HEK293T (cell line): ENCODE measurements around the gene NLGN2.

Experiments used
- CTCF ChIA-PET: fragments of 350-600 bp; formaldehyde crosslinking; extraction: SDS; loops from one replicate; lab custom pipeline; 2021; ENCODE audit warnings: antibody characterized with exemption, inconsistent platforms; lab: Yijun Ruan, JAX
- POLR2A ChIA-PET: fragments of 350-600 bp; formaldehyde crosslinking; extraction: SDS; loops from one replicate; lab custom pipeline; 2020; ENCODE audit warnings: antibody characterized with exemption, inconsistent platforms; lab: Yijun Ruan, JAX
- DNase-seq: peaks from one replicate; pipeline ENCODE4 v3.0.0; 2012; ENCODE audit warnings: mixed read lengths; ENCODE audit errors: extremely low spot score
- ARNT ChIP-seq: fragments of 450-650 bp; IDR thresholded peaks from 2 replicates; pipeline ENCODE4 v1.6.1; 2017; ENCODE audit warnings: mild to moderate bottlenecking
- BHLHE40 ChIP-seq: fragments of 450-650 bp; IDR thresholded peaks from 2 replicates; pipeline ENCODE4 v1.6.1; 2016; ENCODE audit warnings: mild to moderate bottlenecking, moderate library complexity, borderline replicate concordance
- CTBP1 ChIP-seq: fragments of 450-650 bp; IDR thresholded peaks from 2 replicates; pipeline ENCODE4 v1.6.1; 2016; ENCODE audit warnings: borderline replicate concordance
- ELF4 ChIP-seq: fragments of 450-650 bp; IDR thresholded peaks from 2 replicates; pipeline ENCODE4 v1.6.1; 2017; ENCODE audit warnings: antibody characterized with exemption
- FOXA1 ChIP-seq: fragments of 450-650 bp; IDR thresholded peaks from 2 replicates; pipeline ENCODE4 v1.6.1; 2016; ENCODE audit warnings: mild to moderate bottlenecking
- FOXK2 ChIP-seq: fragments of 450-650 bp; IDR thresholded peaks from 2 replicates; pipeline ENCODE4 v1.6.1; 2016; ENCODE audit warnings: mild to moderate bottlenecking
- FOXM1 ChIP-seq: fragments of 450-650 bp; IDR thresholded peaks from 2 replicates; pipeline ENCODE4 v1.6.1; 2017; ENCODE audit warnings: mild to moderate bottlenecking, borderline replicate concordance
- HDGF ChIP-seq: fragments of 450-650 bp; IDR thresholded peaks from 2 replicates; pipeline ENCODE4 v1.6.1; 2017; ENCODE audit warnings: antibody characterized with exemption, borderline replicate concordance
- L3MBTL2 ChIP-seq: fragments of 450-650 bp; conservative IDR thresholded peaks from 2 replicates; pipeline ENCODE4 v1.6.1; 2016; ENCODE audit warnings: mild to moderate bottlenecking
- LEF1 ChIP-seq: fragments of 450-650 bp; IDR thresholded peaks from 2 replicates; pipeline ENCODE4 v1.6.1; 2017; ENCODE audit warnings: mild to moderate bottlenecking, borderline replicate concordance
- NFRKB ChIP-seq: fragments of 450-650 bp; IDR thresholded peaks from 2 replicates; pipeline ENCODE4 v1.6.1; 2016; ENCODE audit warnings: mild to moderate bottlenecking, moderate library complexity
- PKNOX1 ChIP-seq: fragments of 450-650 bp; IDR thresholded peaks from 2 replicates; pipeline ENCODE4 v1.6.1; 2016
- SP1 ChIP-seq: fragments of 450-650 bp; IDR thresholded peaks from 2 replicates; pipeline ENCODE4 v1.6.1; 2017
- SUZ12 ChIP-seq: fragments of 450-650 bp; IDR thresholded peaks from 2 replicates; pipeline ENCODE4 v1.6.1; 2016; ENCODE audit warnings: mild to moderate bottlenecking
- TARDBP ChIP-seq: fragments of 450-650 bp; IDR thresholded peaks from 2 replicates; pipeline ENCODE4 v1.6.1; 2016
- ZNF384 ChIP-seq: fragments of 450-650 bp; IDR thresholded peaks from 2 replicates; pipeline ENCODE4 v1.6.1; 2016

The NLGN2 gene

GRCh38 chr17:7465597-7466275, 58.1 kb downstream of the NLGN2 start:
- no peak for DNase-seq
- POLR2A ChIA-PET, result interaction anchor here (1.1 kb wide), 1 partner anchor 29 kb away, joined by 3 read pairs; no protein-coding TSS in a partner anchor
- CTCF ChIA-PET, result no interaction called here
- TF ChIP-seq FOXK2, result no peak
- TF ChIP-seq ELF4, result no peak
- no peak for TF ChIP-seq TARDBP

GRCh38 chr17:7466318-7466638, 58.6 kb downstream of the NLGN2 start:
- ChIA-PET CTCF (no interaction called here), POLR2A (interaction anchor here (1.1 to 1.2 kb wide), 2 partner anchors 10 to 29 kb away, joined by 3 to 4 read pairs; no protein-coding TSS in a partner anchor)
- no peak for DNase-seq
- TF ChIP-seq ELF4 (no peak), FOXM1 (no peak), SUZ12 (no peak), ZNF384 (no peak), NFRKB (no peak), SP1 (no peak), FOXA1 (no peak), LEF1 (no peak), BHLHE40 (no peak), ARNT (no peak), TARDBP (no peak), CTBP1 (no peak), L3MBTL2 (no peak)

GRCh38 chr17:7466639-7467341, 59.1 kb downstream of the NLGN2 start:
- ChIA-PET CTCF (no interaction called here), POLR2A (interaction anchor here (0.6 to 1.2 kb wide), 3 partner anchors 9 to 30 kb away, joined by 3 to 4 read pairs (median 3); no protein-coding TSS in a partner anchor)
- no peak for TF ChIP-seq HDGF
- no peak for TF ChIP-seq NFRKB
- no peak for TF ChIP-seq TARDBP
- TF ChIP-seq CTBP1, result no peak
- TF ChIP-seq FOXM1, result no peak
- TF ChIP-seq L3MBTL2, result no peak
- DNase-seq, result no peak

- ChIA-PET CTCF (no interaction called here), POLR2A (interaction anchor here (0.6 to 1.2 kb wide), 3 partner anchors 9 to 22 kb away, joined by 3 to 4 read pairs (median 3); no protein-coding TSS in a partner anchor)
- DNase-seq, result no peak
- TF ChIP-seq FOXM1 (no peak), SP1 (no peak), TARDBP (no peak), NFRKB (no peak), L3MBTL2 (no peak), ELF4 (no peak), ARNT (no peak), LEF1 (no peak), FOXK2 (no peak), PKNOX1 (no peak), ZNF384 (no peak), CTBP1 (no peak), BHLHE40 (no peak), FOXA1 (no peak), HDGF (no peak), SUZ12 (no peak)
These were observed 59.9 kb downstream of the NLGN2 start for GRCh38 chr17:7467498-7467897.

- no peak for DNase-seq
- POLR2A ChIA-PET, result interaction anchor here (0.9 kb wide), 1 partner anchor 22 kb away, joined by 3 read pairs; no protein-coding TSS in a partner anchor
- TF ChIP-seq NFRKB, result no peak
- no peak for TF ChIP-seq TARDBP
- CTCF ChIA-PET, result no interaction called here
These were observed 60.6 kb downstream of the NLGN2 start for GRCh38 chr17:7468290-7468689.

- POLR2A ChIA-PET, result interaction anchor here (0.9 kb wide), 1 partner anchor 15 kb away, joined by 3 read pairs; the partner anchor contains the start of gene POLR2A
- TF ChIP-seq FOXM1 (no peak), FOXA1 (no peak), ZNF384 (no peak), SUZ12 (no peak)
- no peak for DNase-seq
- CTCF ChIA-PET, result no interaction called here
These were observed 61.3 kb downstream of the NLGN2 start for GRCh38 chr17:7468804-7469389.
